ENCODE data around the gene ATF5. TPM values are rescaled to one million over a fixed set of nuclear protein-coding genes. Genes with fewer than 3 reads are reported as not detected.
"Not testable (repeated sequence)": the region's sequence is repeated elsewhere in the genome, so short reads cannot be mapped to it uniquely, and the experiment has no call there.

Gene ATF5
- total and polyA plus RNA-seq, 7 experiments from 2014 or later: 1.6 to 16.1 (median 7.1) TPM

DNA sequence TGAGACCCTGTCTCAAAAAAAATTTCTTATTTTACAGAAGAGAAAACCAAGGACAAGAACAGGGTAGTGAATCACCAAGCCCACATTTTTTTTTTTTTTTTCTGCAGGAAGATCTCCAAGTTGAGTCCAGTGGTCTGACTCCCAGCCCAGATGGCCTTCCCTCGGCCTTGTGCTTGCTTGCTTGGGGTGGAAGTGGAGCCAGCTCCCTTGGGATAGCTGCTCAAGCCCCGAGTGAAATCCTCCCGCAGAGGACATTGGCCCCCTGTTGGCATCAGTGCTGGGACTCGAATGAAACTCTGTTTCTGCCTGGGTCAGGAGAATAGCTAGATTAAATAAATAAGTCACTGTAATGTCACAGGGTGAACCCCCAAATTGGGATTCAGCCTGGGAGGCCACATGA, 9.7 kb downstream of the ATF5 start:
- H3K36me3 Mint-ChIP-seq: peaks cover 0 to 1% (median 0%) of the 10 kb centered on the region in 5 donors
- ChIA-PET POLR2A (interaction anchor here (1.0 kb wide), 1 partner anchor 54 kb away, joined by 3 read pairs; no protein-coding TSS in a partner anchor), CTCF (interaction anchor here (0.6 to 2.1 kb wide), 5 partner anchors 9 to 202 kb away, joined by 3 to 8 read pairs (median 6); no protein-coding TSS in a partner anchor)
- Histone ChIP-seq H3K27ac (ENCODE audit: low read depth, low read length) (no peak overlapping the region), H3K4me1 (ENCODE audit: control insufficient read depth in 2 of 2, insufficient read depth in 2 of 2, low read length in 2 of 2) (peaks cover 6% of the 10 kb centered on the region in 2 donors), H3K9me3 (ENCODE audit: control insufficient read depth in 2 of 3, low read length in 3 of 3) (no peaks in the 10 kb centered on the region), H3K4me3 (ENCODE audit: low read length) (no peak overlapping the region), H3K27me3 (ENCODE audit: control insufficient read depth in 2 of 2, insufficient read depth in 2 of 2, low read length in 2 of 2) (no peaks in the 10 kb centered on the region), H3K36me3 (ENCODE audit: control insufficient read depth in 2 of 3, insufficient read depth in 3 of 3, low read length in 3 of 3) (no peaks in the 10 kb centered on the region)
- peaks cover 6 to 18% (median 12%) of the 10 kb centered on the region in 7 donors for H3K4me1 Mint-ChIP-seq
- DNase-seq (no peak), ATAC-seq (no peak)
- intact Hi-C loops (cut with micrococcal nuclease): loop anchor here in 1 of 2 donors (5.0 kb wide), 1 partner anchor 844 kb away; no protein-coding TSS in a partner anchor
- peaks cover 0 to 18% (median 2%) of the 10 kb centered on the region in 5 donors for H3K27me3 Mint-ChIP-seq
- H3K27ac Mint-ChIP-seq: no peak overlapping the region
- no peaks in the 10 kb centered on the region for H3K9me3 Mint-ChIP-seq
- H3K4me3 Mint-ChIP-seq: no peak overlapping the region

DNA sequence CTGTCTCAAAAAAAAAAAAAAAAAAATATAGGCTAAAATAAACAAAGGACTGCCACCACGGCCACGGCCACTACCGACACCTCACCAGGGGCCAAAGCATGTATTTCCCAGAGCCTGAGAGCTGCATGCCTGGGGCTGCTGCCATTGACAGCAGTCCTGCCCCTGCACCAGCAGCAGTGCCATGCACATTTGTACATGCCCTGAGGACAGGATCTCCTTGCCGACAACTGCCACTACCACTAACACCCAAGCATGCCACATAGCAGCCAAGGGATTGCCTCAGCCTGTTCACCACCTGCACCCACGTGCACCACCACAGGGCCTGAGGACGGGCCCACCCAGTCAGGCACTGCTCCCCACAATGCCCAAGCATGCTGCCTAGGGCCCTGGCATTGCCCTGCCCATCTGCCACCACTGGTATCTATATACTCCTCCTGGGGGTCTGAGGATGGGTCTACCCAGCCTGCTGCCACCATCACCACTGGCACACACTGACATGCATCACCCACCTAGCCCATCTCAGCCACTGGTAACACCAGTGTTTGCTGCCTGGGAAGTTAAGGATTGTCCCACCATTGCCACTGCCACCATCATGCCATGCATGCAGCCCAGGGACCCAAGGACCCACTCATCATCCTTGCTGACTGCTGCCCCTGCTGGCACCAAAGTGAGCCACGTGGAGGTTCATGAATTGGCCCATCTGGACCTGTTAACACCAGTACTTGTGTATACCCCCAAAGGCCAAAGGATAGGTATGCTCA, 10.9 kb downstream of the ATF5 start:
- no peaks in the 10 kb centered on the region for H3K9me3 Mint-ChIP-seq
- ATAC-seq: no peak
- Histone ChIP-seq H3K4me1 (ENCODE audit: control insufficient read depth in 2 of 2, insufficient read depth in 2 of 2, low read length in 2 of 2) (peaks cover 6% of the 10 kb centered on the region in 2 donors), H3K27ac (ENCODE audit: low read depth, low read length) (no peak overlapping the region), H3K27me3 (ENCODE audit: control insufficient read depth in 2 of 2, insufficient read depth in 2 of 2, low read length in 2 of 2) (no peaks in the 10 kb centered on the region), H3K4me3 (ENCODE audit: low read length) (no peak overlapping the region), H3K36me3 (ENCODE audit: control insufficient read depth in 2 of 3, insufficient read depth in 3 of 3, low read length in 3 of 3) (no peaks in the 10 kb centered on the region), H3K9me3 (ENCODE audit: control insufficient read depth in 2 of 3, low read length in 3 of 3) (no peaks in the 10 kb centered on the region)
- no peaks in the 10 kb centered on the region for H3K36me3 Mint-ChIP-seq
- ChIA-PET CTCF (interaction anchor here (1.1 to 2.1 kb wide), 2 partner anchors 45 to 196 kb away, joined by 8 read pairs; no protein-coding TSS in a partner anchor), POLR2A (no interaction called here)
- DNase-seq: no peak
- peak overlapping the region in 1 of 10 donors; percentile 56 for H3K4me3 Mint-ChIP-seq
- no peak overlapping the region for H3K27ac Mint-ChIP-seq
- peaks cover 0 to 18% (median 3%) of the 10 kb centered on the region in 5 donors for H3K27me3 Mint-ChIP-seq
- H3K4me1 Mint-ChIP-seq: peaks cover 6 to 16% (median 9%) of the 10 kb centered on the region in 7 donors
- intact Hi-C loops (cut with micrococcal nuclease): loop anchor here in 1 of 2 donors (5.0 kb wide), 1 partner anchor 842 kb away; no protein-coding TSS in a partner anchor

DNA sequence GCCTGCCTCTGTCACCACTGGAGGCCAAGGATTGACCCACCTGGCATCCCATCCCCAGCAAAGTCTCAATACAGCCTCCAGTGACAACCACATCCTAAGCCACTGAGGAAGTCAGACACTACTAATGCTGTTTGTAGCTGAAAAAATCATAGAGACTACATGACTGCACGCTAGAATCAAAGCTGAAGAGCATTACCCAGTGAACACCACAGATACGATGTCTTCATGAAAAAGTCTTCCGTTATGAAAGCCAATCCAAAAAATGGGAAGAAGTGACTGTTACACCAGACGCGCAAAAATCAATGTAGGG, 11.4 kb downstream of the ATF5 start:
- POLR2A ChIA-PET: no interaction called here
- Mint-ChIP-seq H3K27ac (peak overlapping the region in 1 of 9 donors; percentile 63), H3K9me3 (peaks cover 0 to 1% (median 0%) of the 10 kb centered on the region in 11 donors), H3K27me3 (peaks cover 0 to 18% (median 7%) of the 10 kb centered on the region in 5 donors), H3K4me3 (peak overlapping the region in 3 of 10 donors; percentile 26 to 56 (median 29)), H3K4me1 (peaks cover 6 to 16% (median 9%) of the 10 kb centered on the region in 7 donors), H3K36me3 (peaks cover 0 to 4% (median 0%) of the 10 kb centered on the region in 5 donors)
- DNase-seq (no peak), ATAC-seq (no peak)
- Histone ChIP-seq H3K27me3 (ENCODE audit: control insufficient read depth in 2 of 2, insufficient read depth in 2 of 2, low read length in 2 of 2) (no peaks in the 10 kb centered on the region), H3K27ac (ENCODE audit: low read depth, low read length) (no peak overlapping the region), H3K36me3 (ENCODE audit: control insufficient read depth in 2 of 3, insufficient read depth in 3 of 3, low read length in 3 of 3) (no peaks in the 10 kb centered on the region), H3K9me3 (ENCODE audit: control insufficient read depth in 2 of 3, low read length in 3 of 3) (no peaks in the 10 kb centered on the region), H3K4me1 (ENCODE audit: control insufficient read depth in 2 of 2, insufficient read depth in 2 of 2, low read length in 2 of 2) (peaks cover 6% of the 10 kb centered on the region in 2 donors), H3K4me3 (ENCODE audit: low read length) (no peak overlapping the region)
- CTCF ChIA-PET: no interaction called here
- intact Hi-C loops (cut with micrococcal nuclease): no loop called here

DNA sequence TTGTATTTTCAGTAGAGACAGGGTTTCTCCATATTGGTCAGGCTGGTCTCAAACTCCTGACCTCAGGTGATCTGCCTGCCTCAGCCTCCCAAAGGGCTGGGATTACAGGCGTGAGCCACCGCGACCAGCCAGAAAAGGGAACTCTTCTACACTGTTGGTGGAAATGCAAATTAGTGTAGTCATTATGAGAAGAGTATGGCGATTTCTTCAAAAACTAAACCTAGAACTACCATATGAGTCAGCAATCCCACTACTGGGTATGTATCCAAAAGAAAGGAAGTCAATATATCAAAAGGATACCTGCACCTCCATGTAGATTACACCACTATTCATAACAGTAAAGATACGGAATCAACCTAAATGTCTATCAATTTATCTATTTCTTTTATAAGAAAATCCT, 15.6 kb downstream of the ATF5 start:
- H3K4me3 ChIP-seq (ENCODE audit: low read length): not testable (repeated sequence)

DNA sequence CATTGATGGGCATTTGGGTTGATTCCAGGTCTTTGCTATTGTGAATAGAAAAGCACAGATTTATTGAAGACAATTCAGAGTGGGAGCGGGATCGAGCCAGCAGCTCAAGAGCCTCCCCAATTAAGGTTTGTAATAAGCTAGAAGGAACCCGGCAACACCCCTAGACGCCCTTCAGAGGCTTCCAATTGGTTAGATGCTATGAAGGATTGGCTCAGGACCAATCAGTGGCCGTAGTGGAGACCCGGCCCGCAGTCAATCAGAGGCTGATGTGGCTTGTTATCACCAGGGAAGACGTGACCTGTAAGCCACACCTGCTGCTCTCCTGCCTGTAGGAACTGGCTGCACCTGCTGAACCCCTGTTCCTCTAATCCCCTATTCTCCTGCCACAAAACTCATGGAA, 17.4 kb downstream of the ATF5 start:
- Histone ChIP-seq H3K27me3 (ENCODE audit: control insufficient read depth in 2 of 2, insufficient read depth in 2 of 2, low read length in 2 of 2) (no peaks in the 10 kb centered on the region), H3K9me3 (ENCODE audit: control insufficient read depth in 2 of 3, low read length in 3 of 3) (no peaks in the 10 kb centered on the region), H3K27ac (ENCODE audit: low read depth, low read length) (no peak overlapping the region), H3K4me1 (ENCODE audit: control insufficient read depth in 2 of 2, insufficient read depth in 2 of 2, low read length in 2 of 2) (no peaks in the 10 kb centered on the region), H3K36me3 (ENCODE audit: control insufficient read depth in 2 of 3, insufficient read depth in 3 of 3, low read length in 3 of 3) (no peaks in the 10 kb centered on the region), H3K4me3 (ENCODE audit: low read length) (no peak overlapping the region)
- ATAC-seq (no peak), DNase-seq (no peak)
- H3K36me3 Mint-ChIP-seq: peaks cover 0 to 5% (median 0%) of the 10 kb centered on the region in 5 donors
- CTCF ChIA-PET: no interaction called here
- peaks cover 0 to 2% (median 0%) of the 10 kb centered on the region in 7 donors for H3K4me1 Mint-ChIP-seq
- H3K9me3 Mint-ChIP-seq: peaks cover 0 to 3% (median 0%) of the 10 kb centered on the region in 11 donors
- H3K27me3 Mint-ChIP-seq: peaks cover 9 to 20% (median 11%) of the 10 kb centered on the region in 5 donors
- intact Hi-C loops (cut with micrococcal nuclease): no loop called here
- POLR2A ChIA-PET: no interaction called here
- H3K27ac Mint-ChIP-seq: no peak overlapping the region
- no peak overlapping the region for H3K4me3 Mint-ChIP-seq

More for the DNA sequence above, 15.6 kb downstream of the ATF5 start:
- H3K4me1 ChIP-seq (ENCODE audit: control insufficient read depth in 2 of 2, insufficient read depth in 2 of 2, low read length in 2 of 2); H3K4me1 Mint-ChIP-seq; POLR2A ChIA-PET; H3K36me3 ChIP-seq (ENCODE audit: control insufficient read depth in 2 of 3, insufficient read depth in 3 of 3, low read length in 3 of 3); DNase-seq; CTCF ChIA-PET; H3K36me3 Mint-ChIP-seq; H3K9me3 ChIP-seq (ENCODE audit: control insufficient read depth in 2 of 3, low read length in 3 of 3); intact Hi-C loops (cut with micrococcal nuclease); H3K4me3 Mint-ChIP-seq; H3K27ac Mint-ChIP-seq; H3K27ac ChIP-seq (ENCODE audit: low read depth, low read length); H3K27me3 ChIP-seq (ENCODE audit: control insufficient read depth in 2 of 2, insufficient read depth in 2 of 2, low read length in 2 of 2); H3K9me3 Mint-ChIP-seq: not testable (repeated sequence)
- ATAC-seq: peak; percentile 64
- peaks cover 0 to 11% (median 9%) of the 10 kb centered on the region in 5 donors for H3K27me3 Mint-ChIP-seq

DNA sequence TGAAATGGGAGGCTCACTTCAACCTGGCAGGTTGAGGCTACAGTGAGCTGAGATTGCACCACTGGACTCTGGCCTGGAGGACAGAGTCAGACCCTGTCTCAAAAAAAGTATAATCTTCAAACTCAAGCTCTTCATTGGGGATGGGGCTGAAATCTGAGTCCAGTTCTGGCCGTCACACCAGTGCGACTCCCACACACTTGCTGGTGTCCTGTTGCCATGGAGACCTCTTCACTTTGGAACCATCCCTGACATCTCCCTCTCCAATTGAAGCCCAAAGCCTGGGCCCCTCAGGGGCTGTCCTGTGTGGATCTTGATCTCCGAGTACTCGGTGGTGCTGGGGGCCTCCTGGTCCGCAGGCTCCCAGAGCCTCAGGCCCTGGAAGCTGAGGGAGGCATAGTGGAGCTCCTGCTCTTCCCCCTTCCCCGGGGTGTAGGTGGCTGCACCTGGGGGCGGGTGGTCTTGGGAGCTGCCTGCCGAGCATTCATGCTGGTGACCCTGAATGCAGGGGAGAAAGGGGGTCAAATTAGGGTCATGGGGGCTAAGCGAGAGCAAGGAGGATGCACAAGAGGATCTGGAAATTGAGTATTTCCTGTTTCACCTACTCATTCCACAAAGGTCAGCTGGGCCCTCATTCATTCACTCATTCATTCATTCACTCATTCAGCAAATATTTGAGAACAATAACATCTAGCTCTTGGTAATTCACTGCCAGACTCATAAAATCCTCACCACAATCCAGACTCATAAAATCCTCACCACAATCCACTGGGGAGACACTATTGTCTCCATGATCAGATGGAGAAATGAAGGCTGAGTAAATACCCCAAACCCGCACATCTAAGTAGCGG, 21.0 kb downstream of the ATF5 start:
- H3K4me1 ChIP-seq (ENCODE audit: control insufficient read depth in 2 of 2, insufficient read depth in 2 of 2, low read length in 2 of 2): no peaks in the 10 kb centered on the region
- Mint-ChIP-seq H3K27ac (no peak overlapping the region), H3K4me1 (peaks cover 0 to 12% (median 8%) of the 10 kb centered on the region in 7 donors), H3K36me3 (peaks cover 0 to 5% (median 0%) of the 10 kb centered on the region in 5 donors), H3K27me3 (peaks cover 10 to 33% (median 17%) of the 10 kb centered on the region in 5 donors), H3K4me3 (no peak overlapping the region), H3K9me3 (peaks cover 0 to 3% (median 0%) of the 10 kb centered on the region in 11 donors)
- DNase-seq: no peak
- POLR2A ChIA-PET: interaction anchor here (0.5 kb wide), 1 partner anchor 681 kb away, joined by 3 read pairs; no protein-coding TSS in a partner anchor
- no peaks in the 10 kb centered on the region for H3K9me3 ChIP-seq (ENCODE audit: control insufficient read depth in 2 of 3, low read length in 3 of 3)
- no peak overlapping the region for H3K4me3 ChIP-seq (ENCODE audit: low read length)
- H3K36me3 ChIP-seq (ENCODE audit: control insufficient read depth in 2 of 3, insufficient read depth in 3 of 3, low read length in 3 of 3): no peaks in the 10 kb centered on the region
- CTCF ChIA-PET: interaction anchor here (0.6 to 0.8 kb wide), 2 partner anchors 12 to 106 kb away, joined by 3 to 5 read pairs; no protein-coding TSS in a partner anchor
- intact Hi-C loops (cut with micrococcal nuclease): no loop called here
- ATAC-seq: no peak
- no peak overlapping the region for H3K27ac ChIP-seq (ENCODE audit: low read depth, low read length)
- no peaks in the 10 kb centered on the region for H3K27me3 ChIP-seq (ENCODE audit: control insufficient read depth in 2 of 2, insufficient read depth in 2 of 2, low read length in 2 of 2)

Measured in naive thymus-derived CD4-positive, alpha-beta T cell (primary cell).